IMR-90 (cell line): ENCODE results near the gene SAMSN1. TPM values are rescaled to one million over a fixed set of nuclear protein-coding genes. Genes with fewer than 3 reads are reported as not detected.

ENCODE experiments used
- ATAC-seq: fragments of 200-7000 bp; cut with Tn5 transposase; 2 replicates; pipeline ENCODE4 v1.9.1; 2020; ENCODE audit warnings: low read depth, mild to moderate bottlenecking, moderate library complexity
- BruUV-seq: library from RNA; stranded (reverse); fragments of 400-500 nt; replicated peaks from 2 replicates; lab custom pipeline; 2021; lab: Mats Ljungman, UMichigan
- CTCF ChIA-PET: fragments of 300-600 bp; formaldehyde crosslinking; extraction: SDS; loops from one replicate; lab custom pipeline; 2021; ENCODE audit warnings: antibody characterized with exemption; lab: Yijun Ruan, JAX
- POLR2A ChIA-PET: fragments of 300-600 bp; sonication (Branson Sonifier 250); formaldehyde crosslinking; loops from one replicate; lab custom pipeline; 2022; ENCODE audit warnings: antibody characterized with exemption; ENCODE audit not compliant: unreplicated experiment; lab: Charles Lee
- DNase-seq: peaks from one replicate; pipeline ENCODE4 v3.0.0; 2013
- H2AFZ ChIP-seq: replicated peaks from 2 replicates; pipeline ENCODE3; 2013; ENCODE audit warnings: low read length, mild to moderate bottlenecking; ENCODE audit not compliant: poor library complexity
- H2AK5ac ChIP-seq: 2 replicates; pipeline ENCODE4 v1.6.1; 2013; ENCODE audit warnings: low read depth, low read length, inconsistent platforms
- H2AK9ac ChIP-seq: replicated peaks from 2 replicates; pipeline ENCODE3; 2013; ENCODE audit warnings: mild to moderate bottlenecking, low read depth, low read length, moderate library complexity; ENCODE audit not compliant: poor library complexity
- H2BK120ac ChIP-seq: 2 replicates; pipeline ENCODE4 v1.6.1; 2013; ENCODE audit warnings: low read depth, low read length, inconsistent platforms
- H2BK15ac ChIP-seq: 3 replicates; pipeline ENCODE4 v1.6.1; 2013; ENCODE audit warnings: low read depth, low read length, inconsistent platforms
- H2BK20ac ChIP-seq: 2 replicates; pipeline ENCODE4 v1.6.1; 2013; ENCODE audit warnings: low read depth, mild to moderate bottlenecking, inconsistent platforms, low read length, moderate library complexity
- H2BK5ac ChIP-seq: 2 replicates; pipeline ENCODE4 v1.6.1; 2013; ENCODE audit warnings: mild to moderate bottlenecking, low read depth, low read length, inconsistent platforms; ENCODE audit not compliant: poor library complexity, severe bottlenecking
- H3K14ac ChIP-seq: replicated peaks from 2 replicates; pipeline ENCODE4 v1.6.1; 2013; ENCODE audit warnings: low read depth, low read length, inconsistent platforms
- H3K18ac ChIP-seq: 2 replicates; pipeline ENCODE4 v1.6.1; 2013; ENCODE audit warnings: low read depth, low read length, control low read depth
- H3K23ac ChIP-seq: 2 replicates; pipeline ENCODE4 v1.6.1; 2013; ENCODE audit warnings: low read depth, low read length, inconsistent platforms
- H3K27ac ChIP-seq: 2 replicates; pipeline ENCODE4 v1.5.1; 2013; ENCODE audit warnings: mild to moderate bottlenecking, control low read depth, low read length; ENCODE audit not compliant: insufficient read depth
- H3K27me3 ChIP-seq: 2 replicates; pipeline ENCODE4 v1.6.1; 2013; ENCODE audit warnings: low read length; ENCODE audit not compliant: control insufficient read depth, insufficient read depth
- H3K36me3 ChIP-seq: 2 replicates; pipeline ENCODE4 v1.6.1; 2013; ENCODE audit warnings: low read length, mixed read lengths; ENCODE audit not compliant: control insufficient read depth, insufficient read depth
- H3K4ac ChIP-seq: 2 replicates; pipeline ENCODE4 v1.6.1; 2013; ENCODE audit warnings: low read depth, low read length, inconsistent platforms
- H3K4me1 ChIP-seq: 2 replicates; pipeline ENCODE4 v1.6.1; 2013; ENCODE audit warnings: low read length, mixed read lengths; ENCODE audit not compliant: control insufficient read depth, insufficient read depth
- H3K4me2 ChIP-seq: 2 replicates; pipeline ENCODE4 v1.6.1; 2013; ENCODE audit warnings: low read depth, mild to moderate bottlenecking, control low read depth, low read length, moderate library complexity
- H3K4me3 ChIP-seq: 2 replicates; pipeline ENCODE4 v1.5.1; 2013; ENCODE audit warnings: low read depth, mild to moderate bottlenecking, control low read depth, low read length, moderate library complexity; ENCODE audit not compliant: insufficient read depth
- H3K56ac ChIP-seq: 2 replicates; pipeline ENCODE4 v1.6.1; 2013; ENCODE audit warnings: low read length, inconsistent platforms; ENCODE audit not compliant: insufficient read depth; ENCODE audit errors: extremely low read depth
- H3K79me1 ChIP-seq, 2 experiments: 2 replicates each; pipeline ENCODE4 v1.6.1; 2013; ENCODE audit warnings: low read length in 2 of 2, inconsistent platforms in 1 of 2, low read depth in 1 of 2
- H3K9ac ChIP-seq: 2 replicates; pipeline ENCODE4 v1.6.1; 2013; ENCODE audit warnings: low read depth, low read length, control low read depth
- H3K9me1 ChIP-seq: 2 replicates; pipeline ENCODE4 v1.6.1; 2013; ENCODE audit warnings: low read length, inconsistent platforms; ENCODE audit not compliant: insufficient read depth
- H3K9me3 ChIP-seq: 2 replicates; pipeline ENCODE4 v1.6.1; 2013; ENCODE audit warnings: low read length; ENCODE audit not compliant: control insufficient read depth, insufficient read depth
- H4K20me1 ChIP-seq: 2 replicates; pipeline ENCODE4 v1.6.1; 2013; ENCODE audit warnings: low read length, inconsistent platforms; ENCODE audit not compliant: insufficient read depth
- H4K5ac ChIP-seq: 2 replicates; pipeline ENCODE4 v1.6.1; 2013; ENCODE audit warnings: mild to moderate bottlenecking, low read depth, low read length, control low read depth
- H4K8ac ChIP-seq, 2 experiments: 2 replicates each; pipeline ENCODE4 v1.6.1; 2013; ENCODE audit warnings: low read depth in 2 of 2, low read length in 2 of 2, control low read depth in 1 of 2, inconsistent platforms in 1 of 2
- H4K91ac ChIP-seq: 2 replicates; pipeline ENCODE4 v1.6.1; 2013; ENCODE audit warnings: low read depth, low read length, inconsistent platforms; ENCODE audit not compliant: insufficient read depth
- BHLHE40 ChIP-seq: fragments of 150-350 bp; IDR thresholded peaks from 2 replicates; pipeline ENCODE4 v1.6.1; 2016; ENCODE audit warnings: mild to moderate bottlenecking, low read depth, low read length
- FOS ChIP-seq: fragments of 150-350 bp; IDR thresholded peaks from 2 replicates; pipeline ENCODE4 v1.6.1; 2016; ENCODE audit warnings: low read depth, low read length
- MXI1 ChIP-seq: IDR thresholded peaks from 2 replicates; pipeline ENCODE4 v1.6.1; 2012; ENCODE audit warnings: low read depth, mild to moderate bottlenecking, low read length, moderate library complexity, borderline replicate concordance
- NFE2L2 ChIP-seq: fragments of 150-350 bp; IDR thresholded peaks from 2 replicates; pipeline ENCODE4 v1.6.1; 2016; ENCODE audit warnings: low read depth, mild to moderate bottlenecking, low read length
- RFX5 ChIP-seq: IDR thresholded peaks from 2 replicates; pipeline ENCODE4 v1.8.0; 2012; ENCODE audit warnings: low read depth, mild to moderate bottlenecking, low read length, moderate library complexity
- SMC3 ChIP-seq: fragments of 150-350 bp; IDR thresholded peaks from 2 replicates; pipeline ENCODE4 v1.6.1; 2016; ENCODE audit warnings: low read depth, mild to moderate bottlenecking, antibody characterized with exemption, low read length, moderate library complexity
- WGBS, 2 experiments: methylation state at CpG; one replicate each; pipeline versions ENCODE4 v1.1.5 to v1.1.7; 2013; ENCODE audit warnings: missing lambda C conversion rate in 2 of 2; ENCODE audit not compliant: insufficient read length in 1 of 2; ENCODE audit errors: extremely low coverage in 2 of 2; 5-methylcytosine and 5-hydroxymethylcytosine counted together
- dilution Hi-C: fragments of 300-500 bp; cut with HindIII; formaldehyde crosslinking; loops from one replicate; pipeline ENCODE4 v1.14.3; 2018; ENCODE audit warnings: low sequenced_read_pairs; ENCODE audit not compliant: unreplicated experiment
- in situ Hi-C: fragments of 300-500 bp; cut with MboI; formaldehyde crosslinking; loops from 3 replicates; pipeline ENCODE4 v1.14.3; 2019; ENCODE audit warnings: low sequenced_read_pairs, inconsistent platforms, mixed read lengths
- intact Hi-C: fragments of 100-400 bp; cut with micrococcal nuclease; formaldehyde crosslinking; loops from 2 replicates; pipeline ENCODE4 v1.10.0; 2022
- polyA plus RNA-seq, 3 experiments: library from polyadenylated mRNA; depleted of rRNA; stranded (reverse); fragments of >200 nt; gene quantifications; 2 replicates each; pipeline ENCODE4 v1.2.3, GENCODE V29; 2012; ENCODE audit warnings: low replicate concordance in 1 of 3
- total RNA-seq: library from RNA; depleted of rRNA; stranded (reverse); fragments of >200 nt; gene quantifications from 2 replicates; pipeline ENCODE4 v1.2.3, GENCODE V29; 2012
- TF ChIP-seq, protein P1 (sequence below): fragments of 150-350 bp; IDR thresholded peaks from 2 replicates; pipeline ENCODE4 v1.6.1; 2016; ENCODE audit warnings: low read depth, mild to moderate bottlenecking, low read length, moderate library complexity, borderline replicate concordance

The SAMSN1 gene
- total and polyA plus RNA-seq, 2 of the 4 experiments (the other 2 are of a cell fraction) = not detected

GRCh38 chr21:14581902-14582457 is 35.9 kb upstream of the SAMSN1 start:
- H3K4ac ChIP-seq = no peak overlapping the region
- BruUV-seq = no TSS peak
- ChIA-PET CTCF (no interaction called here), POLR2A (no interaction called here)
- no peak overlapping the region for H4K8ac ChIP-seq
- H4K20me1 ChIP-seq = no peaks in the 10 kb centered on the region
- H2BK20ac ChIP-seq = no peak overlapping the region
- no peak overlapping the region for H3K4me2 ChIP-seq
- no peaks in the 10 kb centered on the region for H3K27me3 ChIP-seq
- no peaks in the 10 kb centered on the region for H3K9me1 ChIP-seq
- TF ChIP-seq BHLHE40 (no peak), NFE2L2 (no peak), FOS (no peak), RFX5 (no peak), MXI1 (no peak), SMC3 (no peak)
- TF ChIP-seq, protein P1, sequence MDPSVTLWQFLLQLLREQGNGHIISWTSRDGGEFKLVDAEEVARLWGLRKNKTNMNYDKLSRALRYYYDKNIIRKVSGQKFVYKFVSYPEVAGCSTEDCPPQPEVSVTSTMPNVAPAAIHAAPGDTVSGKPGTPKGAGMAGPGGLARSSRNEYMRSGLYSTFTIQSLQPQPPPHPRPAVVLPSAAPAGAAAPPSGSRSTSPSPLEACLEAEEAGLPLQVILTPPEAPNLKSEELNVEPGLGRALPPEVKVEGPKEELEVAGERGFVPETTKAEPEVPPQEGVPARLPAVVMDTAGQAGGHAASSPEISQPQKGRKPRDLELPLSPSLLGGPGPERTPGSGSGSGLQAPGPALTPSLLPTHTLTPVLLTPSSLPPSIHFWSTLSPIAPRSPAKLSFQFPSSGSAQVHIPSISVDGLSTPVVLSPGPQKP = no peak
- dilution Hi-C loops = no loop called here
- ATAC-seq (no peak), DNase-seq (no peak)
- H2BK5ac ChIP-seq = no peak overlapping the region
- H3K14ac ChIP-seq = no peak overlapping the region
- no peak overlapping the region for H3K4me3 ChIP-seq
- no peak overlapping the region for H2BK15ac ChIP-seq
- H2AK9ac ChIP-seq = no peak overlapping the region
- H2BK120ac ChIP-seq = no peak overlapping the region
- no peak overlapping the region for H3K9ac ChIP-seq
- intact Hi-C loops = no loop called here
- no peaks in the 10 kb centered on the region for H3K36me3 ChIP-seq
- no peaks in the 10 kb centered on the region for H3K79me1 ChIP-seq
- no peak overlapping the region for H3K18ac ChIP-seq
- no peak overlapping the region for H3K27ac ChIP-seq
- H3K56ac ChIP-seq = no peak overlapping the region
- in situ Hi-C loops = no loop called here
- no CpG with 5 or more reads among the region's 6 CpGs for WGBS, 2 experiments
- no peaks in the 10 kb centered on the region for H3K4me1 ChIP-seq
- H3K23ac ChIP-seq = no peak overlapping the region
- H2AK5ac ChIP-seq = no peak overlapping the region
- peaks cover 2% of the 10 kb centered on the region; the same call in 1 of the 2 replicates for H3K9me3 ChIP-seq
- H2AFZ ChIP-seq = no peak overlapping the region
- H4K91ac ChIP-seq = no peak overlapping the region
- H4K5ac ChIP-seq = no peak overlapping the region
